C4-2B (cell line): ENCODE results near the gene ELL.

Experiments
- H3K27ac ChIP-seq: fragments of 450-650 bp; 2 replicates; pipeline ENCODE4 v1.5.1; 2017
- CTCF ChIP-seq: fragments of 450-650 bp; conservative IDR thresholded peaks from 2 replicates; pipeline ENCODE4 v1.5.1; 2017; ENCODE audit warnings: mild to moderate bottlenecking
- ZFX ChIP-seq: fragments of 450-650 bp; IDR thresholded peaks from 2 replicates; pipeline ENCODE4 v1.6.1; 2017

ELL gene

GRCh38 chr19:18444513-18444912, 77.4 kb downstream of the ELL start:
- TF ChIP-seq CTCF (no peak), ZFX (no peak)
- H3K27ac ChIP-seq, result no peak overlapping the region

GRCh38 chr19:18443831-18444230, 78.0 kb downstream of the ELL start:
- TF ChIP-seq CTCF, result no peak
- no peak for TF ChIP-seq ZFX
- H3K27ac ChIP-seq, result no peak overlapping the region

GRCh38 chr19:18443406-18443805, 78.5 kb downstream of the ELL start:
- H3K27ac ChIP-seq, result no peak overlapping the region
- TF ChIP-seq ZFX (no peak), CTCF (no peak)

GRCh38 chr19:18442941-18443340, 78.9 kb downstream of the ELL start:
- H3K27ac ChIP-seq, result no peak overlapping the region
- no peak for TF ChIP-seq CTCF
- TF ChIP-seq ZFX, result no peak

- no peak for TF ChIP-seq ZFX
- no peak for TF ChIP-seq CTCF
- H3K27ac ChIP-seq, result no peak overlapping the region
Measured at GRCh38 chr19:18441804-18442788, 79.8 kb downstream of the ELL start.

GRCh38 chr19:18440936-18441803, 80.7 kb downstream of the ELL start:
- no peak overlapping the region for H3K27ac ChIP-seq
- TF ChIP-seq ZFX (no peak), CTCF (no peak)

GRCh38 chr19:18440415-18440877, 81.4 kb downstream of the ELL start:
- no peak overlapping the region for H3K27ac ChIP-seq
- TF ChIP-seq ZFX (no peak), CTCF (no peak; the same call in 1 of the 2 replicates)
